ENCODE results near the gene ADRA2B.

The ADRA2B gene

DNA sequence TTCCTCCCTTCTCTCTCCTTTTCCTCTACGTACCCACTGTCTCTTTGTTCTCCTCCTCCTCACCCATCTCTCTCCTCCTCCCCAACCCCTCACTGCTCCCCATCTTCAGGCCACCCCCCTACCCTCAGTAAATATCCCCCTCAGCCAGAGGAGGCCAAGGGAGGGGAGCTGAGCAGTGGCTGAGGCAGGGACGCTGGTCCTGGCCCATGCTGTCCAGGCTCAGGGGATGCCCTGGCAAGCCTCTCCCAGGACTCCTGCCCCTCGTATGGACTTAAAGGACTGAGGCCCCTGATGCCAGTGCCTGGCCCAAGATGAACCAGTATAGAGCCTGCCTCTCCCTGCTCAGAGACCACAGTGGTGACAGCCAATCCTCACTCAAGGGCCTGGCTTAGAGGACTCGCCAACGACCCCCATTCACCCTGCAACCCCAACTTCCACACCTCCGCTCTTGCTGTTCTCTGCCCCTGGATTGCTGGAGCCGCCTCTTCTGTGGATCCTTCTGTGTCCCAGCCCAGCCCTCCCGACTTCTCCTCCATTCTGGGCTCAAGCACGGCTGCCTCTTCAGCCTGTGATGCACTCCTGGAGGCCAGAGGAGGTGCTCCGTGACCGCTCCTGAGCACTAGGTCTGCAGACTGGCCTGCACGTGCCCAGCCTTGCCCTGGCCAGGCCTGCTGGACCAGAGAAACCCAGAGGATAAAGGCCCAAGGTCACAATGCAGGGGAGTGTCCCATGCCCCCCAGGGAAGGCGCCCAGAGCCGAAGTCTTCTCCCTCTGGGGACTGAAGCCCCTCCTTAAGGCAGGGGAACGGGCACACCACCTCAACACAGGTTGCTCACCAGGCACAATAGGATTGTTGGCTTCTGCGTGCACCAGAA lies 38.4 kb upstream of the ADRA2B start:
- Mint-ChIP-seq H3K4me1 (peaks cover 31% of the 10 kb centered on the region), H3K9me3 (no peaks in the 10 kb centered on the region), H3K36me3 (ENCODE audit: low read depth) (no peaks in the 10 kb centered on the region), H3K27ac (peak overlapping the region in 1 of 3 experiments; percentile 18), H3K27me3 (ENCODE audit: low read depth) (peaks cover 14% of the 10 kb centered on the region), H3K4me3 (no peak overlapping the region)
- TF ChIP-seq, protein P1, sequence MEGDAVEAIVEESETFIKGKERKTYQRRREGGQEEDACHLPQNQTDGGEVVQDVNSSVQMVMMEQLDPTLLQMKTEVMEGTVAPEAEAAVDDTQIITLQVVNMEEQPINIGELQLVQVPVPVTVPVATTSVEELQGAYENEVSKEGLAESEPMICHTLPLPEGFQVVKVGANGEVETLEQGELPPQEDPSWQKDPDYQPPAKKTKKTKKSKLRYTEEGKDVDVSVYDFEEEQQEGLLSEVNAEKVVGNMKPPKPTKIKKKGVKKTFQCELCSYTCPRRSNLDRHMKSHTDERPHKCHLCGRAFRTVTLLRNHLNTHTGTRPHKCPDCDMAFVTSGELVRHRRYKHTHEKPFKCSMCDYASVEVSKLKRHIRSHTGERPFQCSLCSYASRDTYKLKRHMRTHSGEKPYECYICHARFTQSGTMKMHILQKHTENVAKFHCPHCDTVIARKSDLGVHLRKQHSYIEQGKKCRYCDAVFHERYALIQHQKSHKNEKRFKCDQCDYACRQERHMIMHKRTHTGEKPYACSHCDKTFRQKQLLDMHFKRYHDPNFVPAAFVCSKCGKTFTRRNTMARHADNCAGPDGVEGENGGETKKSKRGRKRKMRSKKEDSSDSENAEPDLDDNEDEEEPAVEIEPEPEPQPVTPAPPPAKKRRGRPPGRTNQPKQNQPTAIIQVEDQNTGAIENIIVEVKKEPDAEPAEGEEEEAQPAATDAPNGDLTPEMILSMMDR (IDR thresholded peaks at IDR 0.05; ENCODE audit: unreplicated experiment in 3 of 3): no peak

DNA sequence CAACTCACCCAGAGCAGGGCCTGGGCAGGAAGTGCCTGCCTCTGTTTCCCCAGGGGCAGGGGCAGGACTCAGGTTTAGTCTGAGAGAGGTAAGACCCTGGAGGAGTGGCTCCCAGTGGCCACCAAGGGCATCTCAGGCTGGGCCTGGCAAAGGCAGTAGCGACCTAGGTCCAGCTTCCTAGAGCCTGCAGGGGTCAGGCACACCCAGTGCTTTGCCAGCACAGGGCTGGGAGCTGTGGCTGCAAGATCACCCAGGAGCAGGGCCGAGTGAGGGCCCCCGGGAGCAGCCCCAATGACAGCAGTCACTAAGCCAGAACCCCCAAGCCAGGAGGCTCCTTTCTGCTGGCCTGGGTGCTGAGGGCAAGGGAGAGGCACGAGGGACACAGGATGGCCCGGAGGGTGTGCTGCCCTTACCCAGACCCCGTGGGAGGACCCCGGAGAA lies 37.6 kb upstream of the ADRA2B start:
- H3K9me3 Mint-ChIP-seq: no peaks in the 10 kb centered on the region
- H3K4me1 Mint-ChIP-seq: peaks cover 30% of the 10 kb centered on the region
- no peak overlapping the region for H3K4me3 Mint-ChIP-seq
- TF ChIP-seq, protein P1 (IDR thresholded peaks at IDR 0.05; ENCODE audit: unreplicated experiment in 3 of 3): no peak
- H3K36me3 Mint-ChIP-seq (ENCODE audit: low read depth): no peaks in the 10 kb centered on the region
- H3K27ac Mint-ChIP-seq: peak overlapping the region in 2 of 3 experiments; percentile 41 to 43
- H3K27me3 Mint-ChIP-seq (ENCODE audit: low read depth): peaks cover 10% of the 10 kb centered on the region

- Mint-ChIP-seq H3K36me3 (ENCODE audit: low read depth) (no peaks in the 10 kb centered on the region), H3K27ac (peak overlapping the region; percentile 32 to 64 (median 41)), H3K27me3 (ENCODE audit: low read depth) (peaks cover 10% of the 10 kb centered on the region), H3K4me1 (peaks cover 33% of the 10 kb centered on the region), H3K4me3 (no peak overlapping the region), H3K9me3 (no peaks in the 10 kb centered on the region)
- TF ChIP-seq, protein P1 (IDR thresholded peaks at IDR 0.05; ENCODE audit: unreplicated experiment in 3 of 3): no peak
Measured at GRCh38 chr2:96153291-96153713, 36.9 kb upstream of the ADRA2B start.

GRCh38 chr2:96152304-96153161 lies 36.2 kb upstream of the ADRA2B start:
- Mint-ChIP-seq H3K27ac (peak overlapping the region; percentile 32 to 64 (median 41)), H3K27me3 (ENCODE audit: low read depth) (peaks cover 14% of the 10 kb centered on the region), H3K9me3 (no peaks in the 10 kb centered on the region), H3K36me3 (ENCODE audit: low read depth) (no peaks in the 10 kb centered on the region), H3K4me1 (peaks cover 40% of the 10 kb centered on the region), H3K4me3 (no peak overlapping the region)
- TF ChIP-seq, protein P1 (IDR thresholded peaks at IDR 0.05; ENCODE audit: unreplicated experiment in 3 of 3): no peak

- Mint-ChIP-seq H3K9me3 (no peaks in the 10 kb centered on the region), H3K27me3 (ENCODE audit: low read depth) (peaks cover 12% of the 10 kb centered on the region), H3K27ac (peak overlapping the region; percentile 4 to 60 (median 32)), H3K4me3 (no peak overlapping the region), H3K36me3 (ENCODE audit: low read depth) (no peaks in the 10 kb centered on the region), H3K4me1 (peaks cover 45% of the 10 kb centered on the region)
- TF ChIP-seq, protein P1 (IDR thresholded peaks at IDR 0.05; ENCODE audit: unreplicated experiment in 3 of 3): no peak
Measured at GRCh38 chr2:96151595-96152303, 35.4 kb upstream of the ADRA2B start.

Data from nephron (organoid).